ENCODE measurements around the gene UQCR11. TPM values are rescaled to one million over a fixed set of nuclear protein-coding genes. Genes with fewer than 3 reads are reported as not detected.

The UQCR11 gene
- polyA plus RNA-seq, 4 donors: 98.3 to 185 (median 125) TPM

- DNase-seq (ENCODE audit: low read depth in 4 of 4, low spot score in 2 of 4): no peak
These were observed 31.3 kb upstream of the UQCR11 start for GRCh38 chr19:1636325-1637236.

DNA sequence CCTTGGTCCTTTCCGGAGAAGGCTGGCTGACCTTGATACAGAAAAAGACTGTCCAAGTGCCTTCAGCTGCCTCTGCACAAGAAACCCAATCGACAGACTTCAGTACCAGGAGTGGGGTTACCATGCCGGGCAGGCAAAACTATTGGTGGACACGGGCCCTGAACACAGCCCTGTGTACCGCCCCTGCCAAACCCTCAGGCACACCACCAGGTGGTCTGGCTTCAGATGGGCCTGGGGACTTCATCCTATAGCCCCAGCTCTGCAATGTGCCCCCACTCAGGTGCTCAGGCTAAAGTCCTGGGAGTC, 29.6 kb upstream of the UQCR11 start:
- no peak for DNase-seq (ENCODE audit: low read depth in 4 of 4, low spot score in 2 of 4)

DNA sequence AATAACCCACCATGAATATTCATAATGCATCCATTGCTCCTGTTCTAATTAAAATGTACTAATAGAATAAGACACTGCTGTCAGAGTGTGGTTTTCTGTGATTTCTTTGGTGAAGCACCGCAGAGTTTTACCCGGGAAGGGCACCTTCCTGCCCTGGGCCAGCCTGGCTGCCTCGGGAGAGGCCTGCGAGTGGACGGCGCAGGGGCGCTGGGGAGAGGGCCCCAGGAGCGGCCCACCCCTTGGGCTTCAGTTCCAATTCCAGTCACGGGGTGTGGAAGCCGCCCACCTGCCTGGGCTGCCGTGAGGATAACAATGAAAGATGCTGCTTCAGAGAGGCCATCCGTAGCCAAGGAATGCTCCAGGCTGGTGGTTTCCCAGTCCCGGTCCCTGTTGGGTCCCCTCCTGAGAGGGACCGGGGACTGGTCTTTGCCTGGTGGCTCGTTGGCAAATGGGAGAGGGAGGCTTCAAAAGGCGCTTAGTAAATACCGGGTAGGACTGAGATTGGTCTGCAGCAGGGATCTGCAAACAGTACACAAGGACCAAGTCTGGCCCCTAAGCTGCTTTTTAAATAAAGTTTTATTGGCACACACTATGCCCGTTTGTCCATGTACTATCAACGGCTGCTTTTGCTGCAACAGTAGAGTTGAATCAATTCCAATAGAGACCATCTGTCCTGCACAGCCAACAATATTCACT, 29.1 kb upstream of the UQCR11 start:
- DNase-seq (ENCODE audit: low read depth in 4 of 4, low spot score in 2 of 4): no peak

GRCh38 chr19:1633269-1633826, 28.1 kb upstream of the UQCR11 start:
- DNase-seq (ENCODE audit: low read depth in 4 of 4, low spot score in 2 of 4): no peak

GRCh38 chr19:1632462-1633268, 27.4 kb upstream of the UQCR11 start:
- no peak for DNase-seq (ENCODE audit: low read depth in 4 of 4, low spot score in 2 of 4)

- DNase-seq (ENCODE audit: low read depth in 4 of 4, low spot score in 2 of 4): no peak
These were observed 26.4 kb upstream of the UQCR11 start for GRCh38 chr19:1631557-1632100.

GRCh38 chr19:1630811-1631210, 25.5 kb upstream of the UQCR11 start:
- DNase-seq (ENCODE audit: low read depth in 4 of 4, low spot score in 2 of 4): no peak

GRCh38 chr19:1630012-1630411, 24.8 kb upstream of the UQCR11 start:
- DNase-seq (ENCODE audit: low read depth in 4 of 4, low spot score in 2 of 4): no peak

- DNase-seq (ENCODE audit: low read depth in 4 of 4, low spot score in 2 of 4): no peak
These were observed 24.1 kb upstream of the UQCR11 start for GRCh38 chr19:1629256-1629808.

- DNase-seq (ENCODE audit: low read depth in 4 of 4, low spot score in 2 of 4): no peak
These were observed 21.9 kb upstream of the UQCR11 start for GRCh38 chr19:1627194-1627593.

- no peak for DNase-seq (ENCODE audit: low read depth in 4 of 4, low spot score in 2 of 4)
These were observed 21.3 kb upstream of the UQCR11 start for GRCh38 chr19:1626417-1627010.

DNA sequence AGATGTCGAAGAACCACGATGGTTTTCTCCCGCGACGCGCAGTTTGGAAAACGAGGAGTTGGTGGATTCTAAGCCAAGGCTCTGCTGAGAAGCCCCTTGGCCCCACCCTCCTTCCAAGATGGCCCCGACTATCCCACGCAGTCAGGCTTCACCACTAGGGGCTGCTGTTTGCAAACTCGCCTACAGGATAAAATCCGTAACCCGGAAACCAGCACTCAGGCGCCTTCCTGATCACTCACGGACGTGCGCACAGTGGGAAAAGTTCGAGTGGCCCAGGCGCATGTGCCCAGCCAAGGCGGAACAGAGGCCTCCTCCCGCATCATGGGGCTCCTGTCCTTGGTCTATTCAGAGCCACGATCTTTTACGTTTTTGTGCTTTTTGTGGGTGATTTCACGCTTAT, 19.2 kb upstream of the UQCR11 start:
- DNase-seq (ENCODE audit: low read depth in 4 of 4, low spot score in 2 of 4): peak in 1 of 4 donors; percentile 40

DNA sequence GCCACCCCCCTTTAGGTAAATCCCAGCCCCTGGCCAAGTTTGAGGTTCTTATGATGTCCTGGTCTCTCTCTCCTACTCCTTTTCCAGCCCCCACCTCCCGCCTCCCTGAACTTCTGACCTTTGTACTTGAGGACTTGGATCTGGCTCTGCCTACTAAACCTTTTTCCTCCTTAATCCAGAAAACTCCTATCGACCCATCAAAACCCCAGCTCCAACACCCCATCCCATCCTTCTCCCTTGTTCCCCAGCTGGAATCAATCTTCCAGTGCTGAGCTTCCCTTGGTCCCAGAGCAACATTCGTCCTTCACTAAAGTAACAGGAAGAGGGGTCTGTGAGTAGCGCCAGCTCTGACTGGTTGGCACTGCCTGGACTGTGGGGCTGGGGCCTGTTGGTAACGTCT, 17.3 kb upstream of the UQCR11 start:
- no peak for DNase-seq (ENCODE audit: low read depth in 4 of 4, low spot score in 2 of 4)

GRCh38 chr19:1622007-1622406, 16.7 kb upstream of the UQCR11 start:
- no peak for DNase-seq (ENCODE audit: low read depth in 4 of 4, low spot score in 2 of 4)

DNA sequence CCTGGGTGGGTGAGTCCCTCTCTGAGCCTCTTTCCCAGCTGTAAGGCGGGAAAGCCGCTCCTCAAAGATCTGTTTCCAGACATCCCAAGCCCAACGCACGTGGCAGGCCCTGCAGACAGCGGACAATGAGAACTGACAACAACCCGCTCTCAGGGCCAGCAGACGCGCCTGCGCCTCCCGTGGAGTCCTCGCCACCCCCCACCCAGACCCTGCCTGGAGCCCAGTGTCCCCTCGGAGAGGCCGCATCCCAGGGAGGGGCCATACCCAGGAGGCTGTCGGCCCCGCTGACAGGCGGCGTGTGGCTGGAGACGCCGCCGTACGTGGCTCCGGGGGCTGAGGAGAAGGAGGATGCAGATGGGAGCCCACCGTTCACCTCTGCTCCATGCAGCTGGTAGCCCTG, 16.3 kb upstream of the UQCR11 start:
- DNase-seq (ENCODE audit: low read depth in 4 of 4, low spot score in 2 of 4): no peak

GRCh38 chr19:1621021-1621420, 15.8 kb upstream of the UQCR11 start:
- no peak for DNase-seq (ENCODE audit: low read depth in 4 of 4, low spot score in 2 of 4)

DNA sequence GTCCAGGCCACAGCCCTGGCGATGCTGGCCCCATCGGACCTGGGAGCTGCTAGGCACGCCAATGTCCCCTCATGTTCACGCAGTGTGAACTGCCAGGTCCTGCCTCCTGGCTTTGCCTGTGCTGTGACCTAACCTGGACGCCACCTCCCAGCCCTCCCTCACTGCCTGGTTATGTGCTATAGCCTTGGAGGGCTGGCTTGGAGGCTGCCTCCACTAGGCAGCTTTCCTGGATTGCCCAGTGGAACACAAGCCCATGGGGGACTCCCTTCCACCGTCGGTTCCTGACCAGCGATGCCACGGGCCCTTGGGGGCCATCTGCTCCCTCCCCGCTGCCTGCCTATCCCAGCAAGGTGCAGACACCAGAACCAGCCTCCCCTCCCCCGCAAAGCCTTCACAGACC, 15.2 kb upstream of the UQCR11 start:
- DNase-seq (ENCODE audit: low read depth in 4 of 4, low spot score in 2 of 4): no peak

DNA sequence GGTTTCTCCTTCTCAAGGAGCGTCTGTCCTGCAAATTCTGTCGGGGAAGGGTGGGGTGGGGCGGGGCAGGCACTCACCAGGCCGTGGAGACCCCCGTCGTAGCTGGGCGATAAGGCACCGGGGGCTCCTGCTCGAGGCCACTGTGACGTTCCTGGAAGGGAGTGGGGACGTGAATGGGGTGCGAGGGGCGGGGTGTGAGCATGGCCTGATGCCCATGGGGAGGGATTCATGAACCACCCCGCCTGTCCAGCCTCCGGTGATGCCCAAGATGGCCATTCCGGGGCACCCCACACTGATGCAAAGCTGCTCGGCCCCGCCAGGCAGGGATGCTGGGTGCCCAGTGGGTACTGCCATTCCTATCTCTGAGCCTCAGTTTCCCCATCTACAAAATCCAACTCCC, 14.4 kb upstream of the UQCR11 start:
- no peak for DNase-seq (ENCODE audit: low read depth in 4 of 4, low spot score in 2 of 4)

GRCh38 chr19:1619094-1619439, 13.8 kb upstream of the UQCR11 start:
- no peak for DNase-seq (ENCODE audit: low read depth in 4 of 4, low spot score in 2 of 4)
